Kasumi-1 (cell line): ENCODE data around the gene RUNX3.
"Not testable (repeated sequence)": the region's sequence is repeated elsewhere in the genome, so short reads cannot be mapped to it uniquely, and the experiment has no call there.

ENCODE experiments used
- DNase-seq, 2 experiments: peaks; one replicate each; lab custom pipeline; 2025; lab: John Stamatoyannopoulos, UW

Gene RUNX3

GRCh38 chr1:24913616-24914225 is 16.4 kb downstream of the RUNX3 start:
- DNase-seq, result no peak

DNA sequence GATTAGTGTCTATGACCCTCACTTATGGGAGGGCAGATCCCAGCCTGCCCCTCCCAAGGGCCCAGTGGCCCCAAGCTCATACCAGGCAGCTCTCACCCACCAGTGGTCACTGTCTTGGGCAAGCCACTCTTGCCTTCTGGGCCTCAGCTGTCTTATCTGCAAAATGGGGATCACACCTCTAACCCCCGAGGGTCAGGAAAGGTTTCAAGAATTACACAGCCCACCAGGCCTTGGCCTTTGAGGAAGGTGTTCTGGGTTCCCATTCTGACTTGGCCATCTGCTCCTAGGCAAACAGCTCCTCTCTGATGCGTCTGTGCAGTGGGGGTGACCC is 16.8 kb downstream of the RUNX3 start:
- DNase-seq, result no peak

DNA sequence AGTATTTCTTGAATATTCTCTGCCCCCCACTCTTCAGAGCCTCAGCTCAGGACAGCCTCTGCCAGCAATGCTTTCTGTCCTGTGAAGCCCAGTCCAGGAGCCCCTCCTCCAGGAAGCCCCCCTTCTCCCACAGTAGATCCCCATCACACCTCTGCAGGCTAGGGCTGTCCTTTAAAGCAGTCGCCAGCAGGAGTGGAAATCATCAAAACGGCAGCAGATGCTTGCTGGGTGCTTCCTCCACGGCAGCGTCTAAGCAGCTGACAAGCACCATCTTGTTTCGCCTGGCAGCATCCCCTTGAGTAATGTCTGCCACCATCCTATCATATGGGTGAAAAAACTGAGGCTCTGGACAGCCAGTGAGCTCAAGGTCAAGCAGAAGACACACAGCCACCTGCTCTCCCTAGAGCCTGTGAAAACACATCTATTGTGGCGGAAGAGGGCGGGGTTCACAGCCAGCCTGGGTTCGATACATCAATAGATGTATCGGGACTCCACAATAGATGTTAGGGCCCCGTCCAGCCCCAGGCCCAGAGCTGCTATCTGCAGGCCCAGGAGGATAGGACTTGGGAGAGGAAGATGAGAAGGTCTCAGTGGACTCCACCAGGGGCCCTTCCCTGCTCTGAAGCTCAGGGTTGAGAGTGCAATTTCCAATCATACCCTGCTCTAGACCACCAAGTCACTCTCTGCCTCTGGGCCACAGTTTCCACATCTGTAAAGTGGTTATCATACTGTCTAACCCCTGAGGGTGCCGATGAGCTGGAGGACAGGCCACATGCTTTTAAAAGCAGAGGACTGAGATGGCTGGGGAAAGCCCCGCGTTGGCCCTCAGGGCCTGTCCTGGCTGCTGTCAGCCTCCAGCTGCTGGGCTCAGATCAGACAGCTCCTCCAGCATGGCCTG is 17.5 kb downstream of the RUNX3 start:
- DNase-seq, result no peak

DNA sequence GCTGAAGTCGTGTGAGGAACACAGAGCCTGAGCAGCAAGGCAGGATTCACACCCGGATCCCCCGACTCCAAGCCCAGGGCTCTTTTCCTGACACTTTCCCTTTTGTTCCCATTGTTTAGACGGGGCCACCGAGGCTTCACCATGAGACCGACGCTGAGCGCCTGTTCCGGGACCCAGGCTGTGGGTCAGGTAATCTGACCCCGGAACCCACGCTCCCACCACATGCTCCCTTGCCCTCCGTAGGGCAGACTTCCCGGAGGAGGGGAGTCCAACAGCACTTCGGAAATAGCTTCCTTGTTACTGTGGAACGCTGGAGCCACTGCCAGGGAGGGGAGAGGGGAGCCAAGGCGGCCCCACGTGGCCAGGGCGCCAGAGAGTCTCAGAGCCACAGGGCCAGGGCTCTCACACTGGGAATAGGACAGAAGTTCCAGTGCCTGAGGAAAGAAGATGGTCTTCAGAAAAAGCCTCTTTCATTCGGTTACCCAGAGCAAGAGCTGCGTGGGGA is 18.4 kb downstream of the RUNX3 start:
- no peak for DNase-seq

GRCh38 chr1:24910751-24911650 is 19.1 kb downstream of the RUNX3 start:
- DNase-seq, result no peak

DNA sequence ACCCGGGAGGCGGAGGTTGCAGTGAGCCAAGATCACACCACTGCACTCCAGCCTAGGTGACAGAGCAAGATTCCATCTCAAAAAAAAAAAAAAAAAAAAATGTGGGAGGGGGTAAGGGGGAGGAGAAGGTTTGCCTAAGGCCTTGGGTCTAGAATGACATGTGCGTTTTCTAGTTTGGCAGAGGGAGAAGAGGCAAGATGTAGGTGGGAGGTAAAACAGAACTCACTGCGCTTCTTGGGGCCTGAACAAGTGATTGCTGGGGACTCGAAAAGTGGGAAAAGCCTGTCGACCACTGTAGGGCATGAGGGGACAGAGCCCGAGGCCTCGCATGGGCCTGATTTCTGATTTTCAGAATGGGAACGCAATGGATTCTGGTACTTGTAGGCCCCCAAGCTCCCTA is 19.9 kb downstream of the RUNX3 start:
- no peak for DNase-seq

DNA sequence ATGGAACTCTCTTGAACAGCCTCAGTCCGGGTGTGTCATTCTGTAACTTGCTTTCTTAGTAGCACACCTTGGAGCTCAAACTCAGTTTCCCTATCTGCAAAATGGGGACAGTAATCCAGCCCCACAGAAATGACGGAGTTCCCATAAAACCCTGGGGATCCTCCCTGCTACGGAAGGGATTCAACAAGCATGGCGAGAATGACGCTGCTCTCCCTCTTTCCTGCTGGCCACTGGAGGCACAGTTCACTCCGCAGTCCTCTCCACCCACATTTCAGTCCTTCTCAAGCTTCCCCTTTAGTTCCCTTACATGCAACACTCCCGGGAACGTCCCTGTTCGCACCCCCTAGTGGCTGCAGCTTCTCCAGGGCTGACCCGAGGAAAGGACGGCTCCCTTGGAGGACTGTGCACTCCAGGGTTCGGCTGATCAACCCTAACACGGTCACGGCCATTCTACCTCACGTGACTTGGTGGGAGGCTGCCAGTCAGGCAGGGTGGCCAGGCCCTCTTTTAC is 20.6 kb downstream of the RUNX3 start:
- peak; percentile 78 to 84 for DNase-seq

DNA sequence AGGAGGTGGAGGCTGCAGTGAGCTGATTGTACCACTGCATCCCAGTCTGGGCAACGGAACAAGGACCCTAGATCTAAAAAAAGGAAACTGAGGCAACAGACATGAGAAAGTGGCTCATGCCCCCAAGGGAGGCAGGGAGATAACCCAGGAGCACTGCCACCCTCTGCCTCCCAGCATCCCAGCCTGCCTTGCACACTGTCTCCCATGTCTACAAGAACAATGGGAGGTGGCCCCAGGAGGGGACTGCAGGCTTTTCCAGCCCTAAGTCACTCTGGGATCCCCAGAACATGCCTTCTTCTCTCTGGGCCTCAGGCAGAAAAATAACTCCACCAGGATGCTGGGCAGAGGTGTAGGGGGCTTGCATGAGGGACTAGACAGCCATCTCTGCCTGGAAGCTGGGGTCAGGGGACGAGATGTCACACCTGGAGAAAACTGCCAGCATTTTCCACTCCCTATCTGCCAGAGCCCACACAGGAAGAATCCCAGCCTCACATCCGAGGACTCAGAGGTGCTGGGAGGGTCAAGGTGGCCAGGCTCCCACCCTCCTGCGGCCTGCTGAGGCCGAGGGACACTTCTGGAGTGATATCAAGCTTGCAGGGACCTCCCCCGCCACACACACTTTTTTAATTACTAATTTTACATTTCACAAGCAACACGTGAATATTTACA is 21.4 kb downstream of the RUNX3 start:
- DNase-seq, result no peak

DNA sequence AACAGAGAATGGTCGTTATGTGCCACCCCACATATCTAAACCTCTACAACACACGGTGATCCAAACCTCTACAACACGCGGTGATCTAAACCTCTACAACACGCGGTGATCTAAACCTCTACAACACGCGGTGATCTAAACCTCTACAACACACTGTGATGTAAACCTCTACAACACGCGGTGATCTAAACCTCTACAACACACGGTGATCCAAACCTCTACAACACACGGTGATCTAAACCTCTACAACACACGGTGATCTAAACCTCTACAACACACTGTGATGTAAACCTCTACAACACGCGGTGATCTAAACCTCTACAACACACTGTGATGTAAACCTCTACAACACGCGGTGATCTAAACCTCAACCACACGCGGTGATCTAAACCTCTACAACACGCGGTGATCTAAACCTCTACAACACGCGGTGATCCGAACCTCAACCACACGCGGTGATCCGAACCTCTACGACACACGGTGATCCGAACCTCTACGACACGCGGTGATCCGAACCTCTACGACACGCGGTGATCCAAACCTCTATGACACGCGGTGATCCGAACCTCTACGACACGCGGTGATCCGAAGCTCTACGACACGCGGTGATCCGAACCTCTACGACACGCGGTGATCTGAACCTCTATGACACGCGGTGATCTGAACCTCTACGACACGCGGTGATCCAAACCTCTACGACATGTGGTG is 22.3 kb downstream of the RUNX3 start:
- DNase-seq, result not testable (repeated sequence)

DNA sequence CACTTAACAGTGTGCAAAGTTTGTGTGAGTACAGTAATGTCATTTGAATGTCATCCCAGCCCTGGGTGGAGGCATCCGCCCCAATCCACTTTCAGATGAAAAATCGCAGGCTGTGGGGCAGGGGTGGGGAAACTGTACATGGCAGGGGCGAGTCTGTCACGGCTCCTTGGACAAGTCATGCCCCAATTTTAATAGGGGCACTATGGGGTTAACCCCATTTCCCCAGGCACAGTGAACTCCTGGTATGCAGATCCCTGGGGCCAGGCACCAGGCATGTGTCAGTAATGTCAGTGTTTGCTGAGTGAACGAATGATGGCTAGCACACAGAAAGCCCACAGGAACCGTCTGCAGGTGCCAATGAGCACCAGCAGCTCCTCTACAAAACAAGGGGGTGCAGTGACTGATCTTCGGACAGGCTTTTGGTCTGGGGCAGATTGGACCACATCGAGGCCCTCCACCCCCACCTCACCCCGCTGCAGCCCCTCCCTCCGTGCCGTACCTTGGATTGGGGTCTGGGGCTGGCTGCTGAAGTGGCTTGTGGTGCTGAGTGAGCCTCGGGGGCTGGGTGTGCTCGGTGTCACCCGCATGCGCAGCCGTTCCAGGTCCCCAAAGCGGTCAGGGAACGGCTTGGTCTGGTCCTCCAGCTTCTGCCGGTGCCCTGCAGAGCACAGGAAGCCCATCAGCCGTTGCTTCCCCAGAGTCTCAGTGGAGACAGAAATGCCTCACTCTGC is 23.2 kb downstream of the RUNX3 start:
- DNase-seq, result no peak

DNA sequence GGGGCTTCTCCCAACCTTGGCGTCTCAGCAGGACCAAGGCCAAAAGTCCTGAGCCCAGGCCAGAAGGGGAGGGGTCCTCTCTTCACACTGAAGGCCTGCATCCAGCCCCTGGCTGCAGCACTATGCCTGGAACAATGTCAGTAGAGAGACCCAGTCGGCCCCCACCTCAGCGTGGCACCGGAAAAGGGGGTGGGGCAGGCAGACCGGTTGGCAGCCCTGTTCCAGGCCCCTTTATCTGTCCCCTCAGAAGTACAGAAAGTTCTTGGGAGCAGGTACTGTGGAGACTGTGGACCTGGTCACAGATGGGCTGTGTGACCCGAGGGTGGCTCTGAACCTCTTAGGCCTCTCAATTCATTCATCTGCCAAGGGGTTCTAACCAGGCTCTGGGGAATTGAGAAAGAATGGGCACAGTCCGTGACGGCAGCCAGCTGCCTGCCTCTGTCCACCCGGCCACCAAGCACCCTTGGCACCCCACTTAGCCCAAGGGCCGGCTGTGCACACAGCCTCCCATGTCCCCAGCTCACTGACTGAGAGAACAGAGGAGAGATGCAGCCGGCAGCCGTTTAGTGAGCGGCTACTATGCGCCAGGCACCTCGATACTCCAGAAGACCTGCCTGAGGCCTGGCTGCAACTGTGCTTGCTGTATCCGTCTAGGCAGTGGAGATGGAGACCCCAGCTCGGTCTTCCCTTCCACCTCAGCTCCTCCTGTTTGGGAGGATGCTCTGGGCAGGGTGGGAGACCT is 23.9 kb downstream of the RUNX3 start:
- DNase-seq, result no peak

DNA sequence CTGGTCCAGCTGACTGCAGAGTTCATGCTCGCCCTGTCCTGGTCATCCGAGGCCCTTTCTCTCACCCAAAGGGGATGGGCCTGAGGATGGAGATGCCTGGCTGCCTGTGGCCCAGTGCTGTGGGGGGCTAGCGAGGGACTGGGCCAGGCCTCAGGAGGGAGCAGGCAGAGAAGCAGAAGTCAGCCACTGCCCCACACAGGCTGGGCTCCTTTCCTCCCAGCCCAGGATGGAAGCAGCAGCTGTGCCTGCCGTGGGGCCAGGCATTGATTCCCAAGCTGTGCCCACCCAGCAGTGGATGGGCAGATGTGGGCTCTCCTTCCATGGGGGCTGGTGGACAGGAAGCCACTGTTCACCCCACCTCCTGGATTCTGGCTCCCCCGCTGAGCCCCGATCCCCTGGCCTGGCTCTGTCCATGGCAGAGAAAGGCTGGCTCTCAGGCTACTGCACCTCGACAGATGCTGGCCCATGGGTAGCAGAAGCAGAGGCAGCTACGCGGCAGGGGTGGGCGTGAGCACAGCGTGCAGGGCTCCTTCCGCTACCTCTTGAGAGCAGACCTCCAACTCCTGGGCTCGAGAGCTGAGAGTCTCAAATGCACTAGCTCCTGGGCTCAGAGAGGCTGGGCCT is 24.6 kb downstream of the RUNX3 start:
- DNase-seq, result no peak

DNA sequence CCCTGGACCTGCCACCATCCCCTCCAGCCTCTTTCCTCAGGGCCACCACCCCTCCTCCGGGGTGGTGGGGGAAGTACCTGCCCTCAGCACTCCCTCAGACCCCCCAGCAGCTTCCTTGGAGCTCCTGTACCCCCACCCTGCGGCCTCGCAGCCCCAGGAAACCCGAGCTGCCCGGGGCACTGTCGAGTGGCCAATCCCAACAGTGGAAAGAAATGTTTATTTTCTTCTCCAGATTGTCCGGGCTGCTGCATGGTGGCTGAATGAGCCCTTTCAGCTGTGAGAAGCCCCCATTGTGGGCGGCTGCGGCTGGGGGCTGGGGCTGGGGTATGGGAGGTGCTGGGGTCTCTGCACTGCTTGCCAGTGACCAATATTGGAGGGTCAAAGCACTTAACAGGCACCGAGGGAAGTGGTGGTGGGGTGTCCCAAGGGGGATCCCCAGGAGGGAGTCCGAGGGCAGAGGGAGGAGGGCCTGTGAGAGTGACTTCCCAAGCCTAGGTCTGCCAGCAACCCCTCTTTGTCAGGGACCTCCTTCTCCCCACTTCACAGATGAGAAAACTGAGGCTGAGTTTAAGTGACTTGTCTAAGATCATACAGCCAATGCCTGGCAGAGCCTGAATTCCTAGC is 25.2 kb downstream of the RUNX3 start:
- DNase-seq, result no peak

DNA sequence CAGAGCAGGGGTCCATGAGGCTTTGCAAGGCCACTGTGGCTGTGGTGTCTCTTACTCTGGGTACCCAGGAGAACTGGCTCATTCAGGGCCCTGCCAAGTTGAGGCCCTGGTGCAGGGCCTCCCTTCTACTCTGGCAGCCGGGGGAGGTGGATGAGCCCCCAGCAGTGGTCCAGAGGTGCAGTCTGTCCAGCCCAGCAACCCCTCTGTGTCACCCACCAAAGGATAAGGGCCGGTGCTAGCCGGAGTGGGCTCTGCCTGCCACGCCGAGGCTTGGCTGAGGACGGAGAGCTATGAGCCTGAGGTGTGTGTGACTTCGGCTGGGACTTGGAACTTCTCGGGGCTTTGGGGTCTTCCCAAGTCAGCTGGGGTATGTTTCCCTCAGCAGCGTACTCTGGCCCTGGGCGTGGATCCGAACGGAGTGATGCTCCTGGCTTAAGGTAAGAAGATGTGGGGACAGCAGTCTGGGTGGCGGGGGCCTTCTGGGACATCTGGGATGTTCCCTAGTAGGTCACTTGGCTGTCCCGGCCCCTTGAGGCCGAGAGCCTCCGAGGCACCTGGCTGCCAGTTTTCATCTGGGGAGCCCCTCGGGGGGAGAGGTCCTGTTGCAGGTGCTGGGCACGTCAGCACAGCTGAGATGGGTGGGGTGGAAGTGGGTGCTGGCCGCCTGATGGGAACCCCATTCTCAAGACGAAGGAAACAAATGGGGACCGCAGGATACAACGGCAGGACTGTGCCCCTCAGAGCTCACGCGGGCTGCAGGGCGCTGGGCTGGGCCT is 25.9 kb downstream of the RUNX3 start:
- no peak for DNase-seq

DNA sequence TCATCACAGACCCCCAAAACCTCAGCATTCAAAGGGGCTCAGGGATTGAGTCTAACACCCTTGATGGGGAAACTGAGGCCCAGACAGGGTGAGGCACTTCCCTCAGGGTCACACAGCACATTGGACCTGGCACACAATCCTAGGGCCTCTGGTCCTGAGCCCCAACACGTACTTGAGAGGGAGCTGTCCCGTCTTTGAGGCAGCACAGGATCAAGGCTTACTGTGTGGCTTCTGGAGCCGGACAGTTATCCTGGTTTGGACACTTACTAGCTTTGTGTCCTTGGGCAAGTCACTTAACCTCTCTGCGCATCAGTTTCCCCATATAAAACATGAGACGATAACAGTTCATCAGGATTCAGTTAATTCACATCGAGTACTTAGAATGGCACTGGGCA is 26.5 kb downstream of the RUNX3 start:
- no peak for DNase-seq

- DNase-seq, result no peak
Measured at GRCh38 chr1:24903011-24903461, 27.0 kb downstream of the RUNX3 start.

GRCh38 chr1:24902471-24902891 is 27.6 kb downstream of the RUNX3 start:
- no peak for DNase-seq
